Transverse colon (tissue), 4 donors: Measurements from ENCODE around the gene RAPH1.

Source experiments
- EP300 ChIP-seq: sonication (generic); formaldehyde crosslinking; IDR thresholded peaks from one replicate; pipeline ENCODE4 v1.6.1; 2017; ENCODE audit warnings: antibody characterized with exemption, low read depth
- POLR2A ChIP-seq: fragments of 450-650 bp; IDR thresholded peaks from one replicate; pipeline ENCODE4 v1.6.1; 2016; ENCODE audit warnings: antibody characterized with exemption, mild to moderate bottlenecking, moderate library complexity
- POLR2AphosphoS5 ChIP-seq, 3 donors: sonication (generic); formaldehyde crosslinking; IDR thresholded peaks; one replicate each; pipeline ENCODE4 v1.6.1; 2016; ENCODE audit warnings: antibody characterized with exemption in 3 of 3
- TF ChIP-seq, protein P1 (sequence below), 5 experiments: fragments of 200-600 bp in 3 of 5; fragments of 450-650 bp in 2 of 5; sonication (generic) in 3 of 5; IDR thresholded peaks; 1 replicate in 2 of 5; 2 replicates in 3 of 5; pipeline ENCODE4 v1.5.1; 2016 to 2017; ENCODE audit warnings: antibody characterized with exemption in 5 of 5, inconsistent platforms in 3 of 5, mild to moderate bottlenecking in 2 of 5, moderate library complexity in 1 of 5

DNA sequence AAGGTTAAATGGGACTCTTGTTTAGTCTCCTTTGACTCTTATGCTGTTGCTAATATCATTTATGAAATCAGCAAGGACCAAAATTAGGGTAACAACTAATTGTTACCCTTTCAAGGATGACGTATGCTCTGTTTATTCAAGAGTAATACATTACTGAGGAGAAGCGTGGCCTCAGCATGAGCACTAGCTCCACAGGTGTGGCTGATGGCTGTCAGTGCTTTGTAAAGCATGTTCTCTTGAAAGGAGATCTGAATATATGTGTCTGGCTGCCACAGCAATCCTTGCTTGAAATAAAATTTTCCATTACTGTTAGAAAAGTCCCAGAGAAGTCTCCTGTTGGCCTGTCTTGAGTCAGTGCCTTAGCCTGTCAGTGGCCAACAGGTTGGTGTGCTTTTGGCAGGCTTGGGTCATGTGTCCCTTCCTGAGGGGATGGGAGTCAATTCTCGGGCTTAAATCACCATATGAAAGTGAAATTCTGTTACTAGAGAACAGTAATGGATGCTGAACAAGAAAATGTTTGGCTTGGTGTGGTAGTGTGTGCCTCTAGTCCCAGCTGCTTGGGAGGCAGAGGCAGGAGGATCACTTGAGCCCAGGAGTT lies 174.2 kb downstream of the RAPH1 start:
- TF ChIP-seq, protein P1, sequence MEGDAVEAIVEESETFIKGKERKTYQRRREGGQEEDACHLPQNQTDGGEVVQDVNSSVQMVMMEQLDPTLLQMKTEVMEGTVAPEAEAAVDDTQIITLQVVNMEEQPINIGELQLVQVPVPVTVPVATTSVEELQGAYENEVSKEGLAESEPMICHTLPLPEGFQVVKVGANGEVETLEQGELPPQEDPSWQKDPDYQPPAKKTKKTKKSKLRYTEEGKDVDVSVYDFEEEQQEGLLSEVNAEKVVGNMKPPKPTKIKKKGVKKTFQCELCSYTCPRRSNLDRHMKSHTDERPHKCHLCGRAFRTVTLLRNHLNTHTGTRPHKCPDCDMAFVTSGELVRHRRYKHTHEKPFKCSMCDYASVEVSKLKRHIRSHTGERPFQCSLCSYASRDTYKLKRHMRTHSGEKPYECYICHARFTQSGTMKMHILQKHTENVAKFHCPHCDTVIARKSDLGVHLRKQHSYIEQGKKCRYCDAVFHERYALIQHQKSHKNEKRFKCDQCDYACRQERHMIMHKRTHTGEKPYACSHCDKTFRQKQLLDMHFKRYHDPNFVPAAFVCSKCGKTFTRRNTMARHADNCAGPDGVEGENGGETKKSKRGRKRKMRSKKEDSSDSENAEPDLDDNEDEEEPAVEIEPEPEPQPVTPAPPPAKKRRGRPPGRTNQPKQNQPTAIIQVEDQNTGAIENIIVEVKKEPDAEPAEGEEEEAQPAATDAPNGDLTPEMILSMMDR (IDR thresholded peaks at IDR 0.05), result no peak
- TF ChIP-seq POLR2AphosphoS5 (IDR thresholded peaks at IDR 0.05) (no peak), POLR2A (no peak), EP300 (no peak)
